ENCODE results near the gene IGF2BP1.
"Not testable (repeated sequence)": the region's sequence is repeated elsewhere in the genome, so short reads cannot be mapped to it uniquely, and the experiment has no call there.

The IGF2BP1 gene

GRCh38 chr17:49053171-49053829 is 56.1 kb downstream of the IGF2BP1 start:
- DNase-seq (ENCODE audit: low read depth in 1 of 2, low spot score in 1 of 2) = no peak

- DNase-seq (ENCODE audit: low read depth in 1 of 2, low spot score in 1 of 2) = no peak
These were observed 57.3 kb downstream of the IGF2BP1 start for GRCh38 chr17:49054342-49055092.

GRCh38 chr17:49055181-49055927 is 58.2 kb downstream of the IGF2BP1 start:
- DNase-seq (ENCODE audit: low read depth in 1 of 2, low spot score in 1 of 2) = no peak

GRCh38 chr17:49061524-49061943 is 64.3 kb downstream of the IGF2BP1 start:
- no peak for DNase-seq (ENCODE audit: low read depth in 1 of 2, low spot score in 1 of 2)

- no peak for DNase-seq (ENCODE audit: low read depth in 1 of 2, low spot score in 1 of 2)
These were observed 66.5 kb downstream of the IGF2BP1 start for GRCh38 chr17:49063652-49064051.

GRCh38 chr17:49067163-49067562 is 70.0 kb downstream of the IGF2BP1 start:
- no peak for DNase-seq (ENCODE audit: low read depth in 1 of 2, low spot score in 1 of 2)

- no peak for DNase-seq (ENCODE audit: low read depth in 1 of 2, low spot score in 1 of 2)
These were observed 72.5 kb downstream of the IGF2BP1 start for GRCh38 chr17:49069585-49070273.

GRCh38 chr17:49071106-49071505 is 73.9 kb downstream of the IGF2BP1 start:
- no peak for DNase-seq (ENCODE audit: low read depth in 1 of 2, low spot score in 1 of 2)

GRCh38 chr17:49074851-49075540 is 77.8 kb downstream of the IGF2BP1 start:
- DNase-seq (ENCODE audit: low read depth in 1 of 2, low spot score in 1 of 2) = no peak

- DNase-seq (ENCODE audit: low read depth in 1 of 2, low spot score in 1 of 2) = no peak
These were observed 79.6 kb downstream of the IGF2BP1 start for GRCh38 chr17:49076573-49077384.

- no peak for DNase-seq (ENCODE audit: low read depth in 1 of 2, low spot score in 1 of 2)
These were observed 81.1 kb downstream of the IGF2BP1 start for GRCh38 chr17:49078248-49078647.

GRCh38 chr17:49079840-49080663 is 82.9 kb downstream of the IGF2BP1 start:
- no peak for DNase-seq (ENCODE audit: low read depth in 1 of 2, low spot score in 1 of 2)

- DNase-seq (ENCODE audit: low read depth in 1 of 2, low spot score in 1 of 2) = no peak
These were observed 85.0 kb downstream of the IGF2BP1 start for GRCh38 chr17:49082231-49082630.

GRCh38 chr17:49085046-49085445 is 87.9 kb downstream of the IGF2BP1 start:
- DNase-seq (ENCODE audit: low read depth in 1 of 2, low spot score in 1 of 2) = not testable (repeated sequence)

GRCh38 chr17:49085565-49086315 is 88.6 kb downstream of the IGF2BP1 start:
- DNase-seq (ENCODE audit: low read depth in 1 of 2, low spot score in 1 of 2) = no peak

- no peak for DNase-seq (ENCODE audit: low read depth in 1 of 2, low spot score in 1 of 2)
These were observed 89.1 kb downstream of the IGF2BP1 start for GRCh38 chr17:49086316-49086605.

GRCh38 chr17:49086649-49087048 is 89.5 kb downstream of the IGF2BP1 start:
- DNase-seq (ENCODE audit: low read depth in 1 of 2, low spot score in 1 of 2) = no peak

- no peak for DNase-seq (ENCODE audit: low read depth in 1 of 2, low spot score in 1 of 2)
These were observed 91.9 kb downstream of the IGF2BP1 start for GRCh38 chr17:49089094-49089493.
